GM19438 (cell line): ENCODE results near the gene JAKMIP1.
"Not testable (repeated sequence)": the region's sequence is repeated elsewhere in the genome, so short reads cannot be mapped to it uniquely, and the experiment has no call there.

Experiments
- ATAC-seq: cut with Tn5 transposase; IDR thresholded peaks from one replicate; pipeline ENCODE4 v1.9.1; 2021; ENCODE audit warnings: low read depth; ENCODE audit not compliant: unreplicated experiment

Gene JAKMIP1

GRCh38 chr4:6022607-6023288 is 177.6 kb downstream of the JAKMIP1 start:
- no peak for ATAC-seq

- no peak for ATAC-seq
Measured at GRCh38 chr4:6021831-6022606, 178.3 kb downstream of the JAKMIP1 start.

GRCh38 chr4:6020613-6021012 is 179.7 kb downstream of the JAKMIP1 start:
- no peak for ATAC-seq

- no peak for ATAC-seq
Measured at GRCh38 chr4:6019316-6020263, 180.8 kb downstream of the JAKMIP1 start.

- no peak for ATAC-seq
Measured at GRCh38 chr4:6018331-6018730, 182.0 kb downstream of the JAKMIP1 start, which contains the start of gene C4orf50. Gene C4orf50 (minus strand): TSS chr4:6018431.

GRCh38 chr4:6017800-6018199 is 182.5 kb downstream of the JAKMIP1 start:
- ATAC-seq: no peak

GRCh38 chr4:6017030-6017429 is 183.3 kb downstream of the JAKMIP1 start:
- no peak for ATAC-seq

GRCh38 chr4:6013564-6013963 is 186.8 kb downstream of the JAKMIP1 start:
- no peak for ATAC-seq

GRCh38 chr4:6012200-6012599 is 188.1 kb downstream of the JAKMIP1 start:
- ATAC-seq: no peak

GRCh38 chr4:6011686-6012085 is 188.7 kb downstream of the JAKMIP1 start:
- no peak for ATAC-seq

- ATAC-seq: no peak
Measured at GRCh38 chr4:6011271-6011671, 189.1 kb downstream of the JAKMIP1 start.

- no peak for ATAC-seq
Measured at GRCh38 chr4:6010789-6011188, 189.6 kb downstream of the JAKMIP1 start.

GRCh38 chr4:6009452-6009851 is 190.9 kb downstream of the JAKMIP1 start:
- ATAC-seq: no peak

GRCh38 chr4:6008766-6009385 is 191.5 kb downstream of the JAKMIP1 start:
- ATAC-seq: no peak

- no peak for ATAC-seq
Measured at GRCh38 chr4:6008092-6008551, 192.2 kb downstream of the JAKMIP1 start.

GRCh38 chr4:6005175-6005574 is 195.2 kb downstream of the JAKMIP1 start:
- no peak for ATAC-seq

GRCh38 chr4:6003485-6003884 is 196.9 kb downstream of the JAKMIP1 start:
- ATAC-seq: not testable (repeated sequence)

- ATAC-seq: no peak
Measured at GRCh38 chr4:6002926-6003325, 197.4 kb downstream of the JAKMIP1 start.

GRCh38 chr4:6002492-6002833 is 197.9 kb downstream of the JAKMIP1 start:
- ATAC-seq: no peak

GRCh38 chr4:6001680-6002491 is 198.5 kb downstream of the JAKMIP1 start:
- ATAC-seq: no peak
